H9 (cell line): Measurements from ENCODE around the gene UNC13C. TPM values are rescaled to one million over a fixed set of nuclear protein-coding genes. Genes with fewer than 3 reads are reported as not detected.

Experiments
- DNase-seq: peaks from one replicate; pipeline ENCODE4 v3.0.0-alpha.2; 2017
- H2AFZ ChIP-seq: one replicate; pipeline ENCODE4 v1.6.1; 2013; ENCODE audit warnings: mild to moderate bottlenecking, low read length, control low read depth, moderate library complexity
- H2AK5ac ChIP-seq: 2 replicates; pipeline ENCODE4 v1.6.1; 2013; ENCODE audit warnings: low read length, control low read depth, mixed read lengths; ENCODE audit not compliant: insufficient read length
- H2BK120ac ChIP-seq: one replicate; pipeline ENCODE4 v1.6.1; 2013; ENCODE audit warnings: low read depth, mild to moderate bottlenecking, low read length, control low read depth, inconsistent platforms; ENCODE audit not compliant: poor library complexity, severe bottlenecking
- H2BK12ac ChIP-seq: 2 replicates; pipeline ENCODE4 v1.6.1; 2013; ENCODE audit warnings: low read length, control low read depth, mixed read lengths, low read depth; ENCODE audit not compliant: insufficient read length
- H2BK15ac ChIP-seq: 2 replicates; pipeline ENCODE4 v1.6.1; 2013; ENCODE audit warnings: low read depth, low read length, control low read depth
- H2BK20ac ChIP-seq: one replicate; pipeline ENCODE4 v1.6.1; 2013; ENCODE audit warnings: low read depth, mild to moderate bottlenecking, low read length, control low read depth, inconsistent platforms; ENCODE audit not compliant: poor library complexity, severe bottlenecking
- H2BK5ac ChIP-seq: 2 replicates; pipeline ENCODE4 v1.6.1; 2013; ENCODE audit warnings: low read length, control low read depth, mixed read lengths; ENCODE audit not compliant: insufficient read length
- H3K14ac ChIP-seq: 2 replicates; pipeline ENCODE4 v1.6.1; 2013; ENCODE audit warnings: low read length, control low read depth; ENCODE audit not compliant: insufficient read depth
- H3K18ac ChIP-seq: 2 replicates; pipeline ENCODE4 v1.6.1; 2013; ENCODE audit warnings: low read depth, mild to moderate bottlenecking, mixed read lengths, low read length, control low read depth; ENCODE audit not compliant: insufficient read length
- H3K23ac ChIP-seq: 2 replicates; pipeline ENCODE4 v1.6.1; 2013; ENCODE audit warnings: low read length, control low read depth, mixed read lengths, low read depth; ENCODE audit not compliant: insufficient read length
- H3K23me2 ChIP-seq: 2 replicates; pipeline ENCODE4 v1.6.1; 2013; ENCODE audit warnings: low read depth, mild to moderate bottlenecking, mixed read lengths, low read length, control low read depth; ENCODE audit not compliant: insufficient read length, poor library complexity, severe bottlenecking
- H3K27ac ChIP-seq: 2 replicates; pipeline ENCODE4 v1.5.1; 2013; ENCODE audit warnings: low read length, control low read depth, mixed read lengths, low read depth; ENCODE audit not compliant: insufficient read length
- H3K27me3 ChIP-seq: 2 replicates; pipeline ENCODE4 v1.6.1; 2013; ENCODE audit warnings: low read length, control low read depth, inconsistent platforms; ENCODE audit not compliant: insufficient read depth
- H3K4ac ChIP-seq: 2 replicates; pipeline ENCODE4 v1.6.1; 2013; ENCODE audit warnings: low read depth, mild to moderate bottlenecking, control low read depth, inconsistent platforms, low read length, moderate library complexity
- H3K4me1 ChIP-seq: 2 replicates; pipeline ENCODE4 v1.6.1; 2013; ENCODE audit warnings: low read length, control low read depth, inconsistent platforms; ENCODE audit not compliant: insufficient read depth
- H3K4me2 ChIP-seq: 2 replicates; pipeline ENCODE4 v1.6.1; 2013; ENCODE audit warnings: low read length, control low read depth, mixed read lengths; ENCODE audit not compliant: insufficient read length, insufficient read depth
- H3K56ac ChIP-seq: 2 replicates; pipeline ENCODE4 v1.6.1; 2013; ENCODE audit warnings: low read depth, mild to moderate bottlenecking, mixed read lengths, low read length, control low read depth; ENCODE audit not compliant: insufficient read length
- H3K79me1 ChIP-seq: 2 replicates; pipeline ENCODE4 v1.6.1; 2013; ENCODE audit warnings: low read depth, mild to moderate bottlenecking, moderate library complexity, low read length, control low read depth, inconsistent platforms; ENCODE audit not compliant: insufficient read depth, poor library complexity, severe bottlenecking
- H3K79me2 ChIP-seq: 2 replicates; pipeline ENCODE4 v1.6.1; 2013; ENCODE audit warnings: low read length, control low read depth, inconsistent platforms; ENCODE audit not compliant: insufficient read depth
- H3K9ac ChIP-seq: 2 replicates; pipeline ENCODE4 v1.6.1; 2013; ENCODE audit warnings: low read length, control low read depth, mixed read lengths; ENCODE audit not compliant: insufficient read length; ENCODE audit errors: extremely low read depth
- H3K9me3 ChIP-seq: one replicate; pipeline ENCODE4 v1.6.1; 2013; ENCODE audit warnings: low read depth, low read length, inconsistent platforms; ENCODE audit not compliant: control insufficient read depth
- H3T11ph ChIP-seq: one replicate; pipeline ENCODE4 v1.6.1; 2013; ENCODE audit warnings: mild to moderate bottlenecking, low read length, control low read depth, inconsistent platforms
- H4K20me1 ChIP-seq: one replicate; pipeline ENCODE4 v1.6.1; 2013; ENCODE audit not compliant: control insufficient read depth, insufficient read length, insufficient read depth
- H4K5ac ChIP-seq: 2 replicates; pipeline ENCODE4 v1.6.1; 2013; ENCODE audit warnings: low read depth, mild to moderate bottlenecking, mixed read lengths, low read length, control low read depth; ENCODE audit not compliant: insufficient read length
- H4K8ac ChIP-seq: replicated peaks from 2 replicates; pipeline ENCODE4 v1.6.1; 2013; ENCODE audit warnings: low read length, control low read depth, mixed read lengths, low read depth; ENCODE audit not compliant: insufficient read length
- H4K91ac ChIP-seq: 2 replicates; pipeline ENCODE4 v1.6.1; 2013; ENCODE audit warnings: low read depth, mild to moderate bottlenecking, moderate library complexity, mixed read lengths, low read length, control low read depth; ENCODE audit not compliant: insufficient read length
- H3K27ac Mint-ChIP-seq, 3 experiments: 2 replicates in 2 of 3; 3 replicates in 1 of 3; pipeline ENCODE4 v1.8.0; 2020 to 2021; ENCODE audit warnings: mixed read lengths in 3 of 3, mild to moderate bottlenecking in 1 of 3, moderate library complexity in 1 of 3
- H3K27me3 Mint-ChIP-seq: 2 replicates; pipeline ENCODE4 v1.8.0; 2021; ENCODE audit warnings: low read depth, mild to moderate bottlenecking, moderate library complexity, mixed read lengths
- H3K36me3 Mint-ChIP-seq, 3 experiments: 2 replicates in 2 of 3; 3 replicates in 1 of 3; pipeline ENCODE4 v1.8.0; 2020 to 2021; ENCODE audit warnings: low read depth in 3 of 3, mixed read lengths in 3 of 3; ENCODE audit not compliant: insufficient read depth in 1 of 3
- H3K4me1 Mint-ChIP-seq, 2 experiments: 2 replicates each; pipeline ENCODE4 v1.8.0; 2020; ENCODE audit warnings: mixed read lengths in 2 of 2
- H3K4me3 Mint-ChIP-seq, 2 experiments: 2 replicates in 1 of 2; 3 replicates in 1 of 2; pipeline ENCODE4 v1.8.0; 2020 to 2021; ENCODE audit warnings: mild to moderate bottlenecking in 2 of 2, mixed read lengths in 2 of 2, moderate library complexity in 1 of 2
- H3K9me3 Mint-ChIP-seq, 2 experiments: 2 replicates in 1 of 2; 3 replicates in 1 of 2; pipeline ENCODE4 v1.8.0; 2020; ENCODE audit warnings: mild to moderate bottlenecking in 2 of 2, mixed read lengths in 2 of 2, moderate library complexity in 1 of 2
- WGBS: extraction: QIAGEN DNeasy Blood & Tissue Kit; methylation state at CpG from one replicate; pipeline ENCODE4 v1.1.7; 2013; ENCODE audit warnings: missing lambda C conversion rate, low lambda C conversion rate, mixed read lengths; ENCODE audit not compliant: insufficient read length; ENCODE audit errors: extremely low coverage; 5-methylcytosine and 5-hydroxymethylcytosine counted together
- total RNA-seq: library from RNA; stranded (reverse); gene quantifications from 2 replicates; pipeline ENCODE4 v1.2.1, GENCODE V29; 2021
- TF ChIP-seq, protein P1 (sequence below): fragments of 200-600 bp; sonication (generic); conservative IDR thresholded peaks from 3 replicates; pipeline ENCODE4 v1.8.0; 2021; ENCODE audit warnings: antibody characterized with exemption, mild to moderate bottlenecking

The UNC13C gene
- total RNA-seq, 1 experiment from 2014 or later, result 0.02 TPM

DNA sequence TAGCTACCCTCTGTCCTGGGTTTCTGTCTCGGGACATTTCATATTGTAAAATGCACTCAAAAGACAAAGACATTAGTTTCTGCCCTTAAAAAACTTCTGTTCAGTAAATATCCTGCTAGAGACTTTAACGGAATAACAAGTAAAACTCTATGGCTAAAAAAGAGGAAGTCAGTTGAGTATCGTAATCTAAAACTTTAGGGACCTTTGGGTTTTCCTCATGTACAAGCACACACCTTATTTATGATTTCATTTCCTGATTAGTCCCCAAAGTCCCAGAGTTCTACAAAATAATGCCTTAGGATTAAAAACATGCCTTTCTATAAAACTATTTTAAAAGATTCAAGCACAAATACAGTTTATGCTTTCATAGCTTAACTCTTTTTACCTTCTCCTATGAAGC, 585.9 kb downstream of the UNC13C start:
- no peaks in the 10 kb centered on the region for H3K4me1 ChIP-seq
- H2BK5ac ChIP-seq, result no peak overlapping the region
- H3K18ac ChIP-seq, result no peak overlapping the region
- Mint-ChIP-seq H3K9me3 (no peaks in the 10 kb centered on the region), H3K4me1 (no peaks in the 10 kb centered on the region), H3K4me3 (no peak overlapping the region), H3K36me3 (no peaks in the 10 kb centered on the region), H3K27me3 (no peaks in the 10 kb centered on the region; the same call in 1 of the 2 replicates), H3K27ac (no peak overlapping the region)
- no peak overlapping the region for H3K14ac ChIP-seq
- H3K9me3 ChIP-seq, result no peaks in the 10 kb centered on the region
- H4K5ac ChIP-seq, result no peak overlapping the region
- WGBS, result no CpG with 5 or more reads among the region's 3 CpGs
- no peak overlapping the region for H2BK120ac ChIP-seq
- H3K23me2 ChIP-seq, result no peaks in the 10 kb centered on the region
- no peak overlapping the region for H3K9ac ChIP-seq
- no peaks in the 10 kb centered on the region for H4K20me1 ChIP-seq
- H4K8ac ChIP-seq, result no peak overlapping the region
- TF ChIP-seq, protein P1, sequence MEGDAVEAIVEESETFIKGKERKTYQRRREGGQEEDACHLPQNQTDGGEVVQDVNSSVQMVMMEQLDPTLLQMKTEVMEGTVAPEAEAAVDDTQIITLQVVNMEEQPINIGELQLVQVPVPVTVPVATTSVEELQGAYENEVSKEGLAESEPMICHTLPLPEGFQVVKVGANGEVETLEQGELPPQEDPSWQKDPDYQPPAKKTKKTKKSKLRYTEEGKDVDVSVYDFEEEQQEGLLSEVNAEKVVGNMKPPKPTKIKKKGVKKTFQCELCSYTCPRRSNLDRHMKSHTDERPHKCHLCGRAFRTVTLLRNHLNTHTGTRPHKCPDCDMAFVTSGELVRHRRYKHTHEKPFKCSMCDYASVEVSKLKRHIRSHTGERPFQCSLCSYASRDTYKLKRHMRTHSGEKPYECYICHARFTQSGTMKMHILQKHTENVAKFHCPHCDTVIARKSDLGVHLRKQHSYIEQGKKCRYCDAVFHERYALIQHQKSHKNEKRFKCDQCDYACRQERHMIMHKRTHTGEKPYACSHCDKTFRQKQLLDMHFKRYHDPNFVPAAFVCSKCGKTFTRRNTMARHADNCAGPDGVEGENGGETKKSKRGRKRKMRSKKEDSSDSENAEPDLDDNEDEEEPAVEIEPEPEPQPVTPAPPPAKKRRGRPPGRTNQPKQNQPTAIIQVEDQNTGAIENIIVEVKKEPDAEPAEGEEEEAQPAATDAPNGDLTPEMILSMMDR, result no peak
- H3K79me2 ChIP-seq, result no peaks in the 10 kb centered on the region
- no peaks in the 10 kb centered on the region for H3K79me1 ChIP-seq
- no peak overlapping the region for H2AK5ac ChIP-seq
- H3K23ac ChIP-seq, result no peak overlapping the region
- no peak overlapping the region for H2AFZ ChIP-seq
- no peak for DNase-seq
- no peak overlapping the region for H3K4me2 ChIP-seq
- H2BK20ac ChIP-seq, result no peak overlapping the region
- no peak overlapping the region for H2BK15ac ChIP-seq
- H2BK12ac ChIP-seq, result no peak overlapping the region
- H3K4ac ChIP-seq, result no peak overlapping the region
- H3K56ac ChIP-seq, result no peak overlapping the region
- H3K27me3 ChIP-seq, result no peaks in the 10 kb centered on the region
- no peak overlapping the region for H3T11ph ChIP-seq
- no peak overlapping the region for H4K91ac ChIP-seq
- no peak overlapping the region for H3K27ac ChIP-seq
